Anterior cingulate cortex (tissue), 58 donors: ENCODE data around the gene ELOVL5.
A peak's percentile ranks its signal among the peaks of the same experiment; 100 is the strongest.

ENCODE experiments used
- DNase-seq, 58 donors: peaks; one replicate each; lab custom pipeline; 2025; lab: John Stamatoyannopoulos, UW

ELOVL5 gene

DNA sequence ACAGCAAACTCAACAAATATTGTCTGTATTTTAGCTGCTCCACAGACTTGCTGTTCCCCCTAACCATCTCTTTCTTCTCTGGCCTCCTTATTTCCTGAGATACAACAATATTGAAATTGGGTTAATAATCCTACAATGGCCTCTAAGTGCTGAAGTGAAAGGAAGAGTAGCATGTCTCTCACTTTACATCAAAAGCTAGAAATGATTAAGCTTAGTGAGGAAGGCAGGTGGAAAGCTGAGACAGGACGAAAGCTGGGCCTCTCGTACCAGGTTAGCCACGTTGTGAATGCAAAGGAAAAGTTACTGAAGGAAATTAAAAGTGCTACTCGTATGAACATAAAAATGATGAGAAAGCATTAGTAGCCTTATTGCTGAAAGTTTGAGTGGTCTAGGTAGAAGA lies 63.8 kb downstream of the ELOVL5 start:
- DNase-seq, result no peak

DNA sequence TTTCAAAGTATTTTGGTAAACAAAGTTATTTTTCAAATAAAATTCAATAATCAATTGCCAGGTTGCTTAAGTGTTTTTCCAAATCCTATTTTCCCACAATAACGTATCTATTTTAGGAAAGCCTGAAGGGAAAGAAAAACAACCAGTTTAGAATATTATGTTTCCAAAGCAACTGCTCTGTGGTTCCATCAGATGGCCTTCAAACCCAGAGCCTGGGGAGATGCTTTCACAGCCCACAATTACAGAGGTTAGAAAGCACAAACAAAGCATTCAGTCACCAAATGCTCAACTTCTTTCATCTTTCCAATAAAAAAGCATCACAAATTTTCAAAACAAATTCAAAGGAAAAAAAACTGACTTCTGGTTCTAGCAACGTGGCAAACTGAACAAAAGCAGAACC lies 66.0 kb downstream of the ELOVL5 start:
- peak in 1 of 58 donors; percentile 38 for DNase-seq

DNA sequence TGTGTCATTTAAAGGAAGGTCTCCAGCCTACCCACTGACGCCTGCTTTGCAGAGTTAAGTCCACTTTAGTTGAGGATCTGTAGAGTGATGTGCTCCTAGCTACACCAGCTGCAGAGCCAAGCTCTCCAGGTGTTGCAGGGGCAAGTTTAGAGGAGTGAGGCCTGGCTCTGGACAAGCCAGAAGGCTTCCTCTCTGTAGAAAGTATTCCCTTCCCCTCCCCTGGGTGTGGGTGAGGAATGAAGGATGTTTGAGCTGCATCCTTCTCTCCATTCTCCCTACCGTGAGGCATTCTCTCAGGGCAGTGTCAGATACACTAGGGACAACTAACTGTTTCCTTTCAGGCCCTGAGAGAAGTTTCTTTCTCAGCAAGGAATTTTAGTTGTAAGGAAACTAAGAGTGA lies 66.5 kb downstream of the ELOVL5 start:
- no peak for DNase-seq

DNA sequence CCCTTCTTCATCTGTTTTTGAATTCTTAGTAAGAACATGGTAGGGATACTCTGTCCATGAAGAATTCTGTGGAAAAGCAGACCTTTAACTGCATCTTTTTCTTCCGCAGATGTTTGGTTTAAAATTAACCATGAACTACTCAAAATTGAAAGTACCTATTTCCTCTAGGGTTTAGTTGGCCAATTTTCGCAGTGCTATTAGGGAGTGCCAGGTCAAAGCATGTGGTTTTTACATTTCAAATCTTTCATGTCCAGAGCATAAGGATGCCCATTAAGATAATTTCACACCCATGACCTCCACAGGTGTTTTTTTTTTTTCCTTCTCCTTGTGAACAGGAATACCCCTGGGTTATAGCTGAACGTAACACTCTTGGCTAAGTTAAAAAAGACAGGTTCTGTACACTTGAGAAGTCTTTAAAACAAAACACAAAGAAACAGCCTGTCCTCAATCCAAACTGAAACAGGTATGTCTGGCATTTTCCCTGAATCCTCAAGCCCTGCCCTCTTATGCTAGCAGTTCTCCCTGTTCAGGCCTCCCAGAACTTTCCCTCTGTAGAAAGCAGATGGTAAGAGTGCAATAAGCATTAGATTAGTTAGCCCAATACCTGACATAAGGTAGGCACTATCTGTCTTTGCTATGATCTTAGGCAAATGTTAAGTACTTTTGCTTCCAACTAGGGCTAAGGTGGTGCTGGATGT lies 67.1 kb downstream of the ELOVL5 start:
- DNase-seq, result no peak

DNA sequence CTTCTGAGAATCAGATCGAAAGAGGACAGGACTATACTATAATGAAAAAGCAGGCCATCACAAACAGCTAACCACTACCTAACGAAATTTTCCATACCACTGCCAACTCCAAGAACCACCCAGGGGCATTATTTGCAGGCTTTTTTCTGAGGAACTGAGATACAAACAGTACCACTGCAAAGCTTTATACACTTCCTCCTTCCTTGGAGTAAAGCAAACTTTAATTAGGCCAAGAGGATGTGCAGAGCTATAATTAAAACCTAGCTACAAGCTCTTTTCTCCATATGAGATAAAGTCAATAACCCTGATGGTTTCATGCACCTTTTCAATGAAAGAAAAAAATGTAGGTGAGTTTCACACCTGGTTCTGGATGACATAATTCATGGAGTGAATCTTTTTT lies 68.5 kb downstream of the ELOVL5 start:
- no peak for DNase-seq

DNA sequence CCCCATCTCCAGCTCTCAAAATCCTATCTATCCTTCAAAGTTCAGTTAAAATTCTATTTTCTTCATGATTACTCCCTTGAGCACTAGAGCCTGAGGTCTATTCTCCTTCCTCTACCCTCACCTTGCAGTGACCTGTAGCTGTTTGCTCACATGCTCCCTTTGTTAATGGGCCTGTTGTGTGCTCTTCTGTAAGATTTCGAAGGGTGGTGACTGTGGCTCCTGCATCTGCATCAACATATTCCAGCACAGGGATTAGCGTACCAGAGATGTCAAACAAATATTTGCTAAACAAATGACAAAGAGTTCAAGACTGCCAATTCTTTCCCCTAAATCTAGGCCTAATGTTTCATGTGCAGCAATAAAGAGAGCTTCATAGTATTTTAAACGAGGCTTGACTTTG lies 69.5 kb downstream of the ELOVL5 start:
- no peak for DNase-seq

DNA sequence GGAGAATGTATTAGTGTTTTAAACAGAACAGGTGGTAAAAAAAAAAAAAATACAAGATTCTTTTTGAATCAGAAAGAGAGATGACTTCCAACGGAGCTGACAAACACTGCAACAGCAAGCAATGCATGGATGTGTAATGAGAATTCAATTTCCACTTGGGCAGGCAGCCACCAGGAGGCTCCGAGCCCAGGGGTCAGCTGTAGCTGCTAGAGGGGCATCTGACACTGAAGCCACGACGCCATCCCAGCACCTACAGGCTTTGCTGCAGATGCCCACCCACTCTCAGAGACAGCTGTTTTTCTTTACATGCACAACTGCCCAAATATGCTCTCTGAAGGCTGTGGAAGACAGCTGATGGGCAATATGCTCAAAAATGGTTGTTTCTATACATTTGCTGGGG lies 75.4 kb downstream of the ELOVL5 start:
- no peak for DNase-seq

DNA sequence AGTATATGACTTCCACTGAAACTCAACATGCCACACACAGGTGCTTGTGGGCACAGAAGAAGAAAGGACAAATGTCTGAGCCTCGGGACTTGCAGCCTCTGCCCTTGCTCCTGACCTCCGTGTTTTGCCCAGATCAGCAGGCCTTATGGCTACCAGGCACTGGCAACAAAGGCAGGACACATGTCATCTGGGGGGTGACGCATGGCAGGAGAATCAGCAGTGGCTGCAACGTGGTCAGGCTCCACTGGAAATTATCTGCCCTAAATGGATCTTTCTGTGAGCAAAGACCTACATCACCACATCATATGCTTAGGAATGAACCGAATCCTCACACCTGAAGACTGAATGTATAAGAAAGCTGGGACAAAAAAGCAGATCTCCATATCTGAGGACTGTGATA lies 78.9 kb downstream of the ELOVL5 start:
- peak in 6 of 58 donors; percentile 8 to 13 (median 12) for DNase-seq

DNA sequence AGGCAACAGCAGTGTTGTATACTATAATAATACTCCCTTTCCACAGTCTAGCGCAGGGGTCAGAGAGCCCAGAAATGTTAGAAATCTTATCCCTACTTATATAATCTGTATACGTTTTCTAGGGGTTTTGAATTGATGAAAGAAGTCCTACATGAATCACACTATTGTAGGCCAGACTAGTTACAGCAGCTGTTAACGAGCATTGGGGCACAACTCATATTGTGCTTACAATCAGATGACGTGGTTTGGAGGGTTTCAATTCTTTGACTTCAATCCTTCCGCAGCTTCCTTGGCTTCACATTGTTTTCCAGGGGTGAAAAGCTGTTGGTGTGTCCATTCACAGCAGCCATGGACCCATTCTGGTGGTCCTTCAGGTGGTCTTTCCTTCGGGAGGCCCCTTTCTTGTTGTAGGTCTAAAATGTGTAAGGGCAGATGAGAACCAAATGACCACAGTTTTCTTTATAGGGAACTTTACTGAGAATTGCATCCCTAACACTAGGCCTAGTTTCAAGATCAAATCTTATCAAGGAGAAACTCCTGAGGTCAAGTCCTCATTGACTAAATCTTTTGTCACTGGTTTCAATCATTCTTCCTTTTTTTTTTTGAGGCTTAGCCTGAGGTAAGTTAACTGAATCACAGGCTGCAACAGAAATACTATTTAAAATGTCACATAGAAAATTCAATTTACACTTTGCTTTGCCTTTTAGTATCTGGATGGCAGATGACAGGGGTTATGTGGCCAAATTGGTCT lies 79.7 kb downstream of the ELOVL5 start:
- DNase-seq, result no peak

DNA sequence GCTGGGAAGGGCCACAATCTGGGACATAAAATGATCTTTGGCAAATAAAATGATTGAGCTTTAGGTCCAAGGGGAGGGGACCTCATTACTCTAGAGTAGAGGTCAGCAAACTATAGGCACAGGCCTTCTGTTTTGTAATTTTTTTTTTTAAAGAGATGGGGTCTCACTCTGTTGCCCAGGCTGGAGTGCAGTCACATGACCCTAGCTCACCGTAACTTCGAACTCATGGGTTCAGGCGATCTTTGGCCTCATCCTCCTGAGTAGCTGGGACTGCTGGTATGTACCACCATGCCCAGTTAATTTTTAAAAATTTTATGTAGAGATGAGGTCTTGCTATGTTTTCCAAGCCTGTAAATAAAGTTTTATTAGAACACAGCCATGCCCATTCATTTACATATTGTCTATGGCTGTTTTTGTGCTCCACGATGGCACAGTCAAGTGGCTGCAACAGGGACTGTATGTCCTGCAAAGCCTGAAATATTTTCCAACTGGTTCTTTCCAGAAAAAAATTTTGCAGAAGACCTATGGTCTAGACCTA lies 82.1 kb downstream of the ELOVL5 start:
- DNase-seq, result no peak

DNA sequence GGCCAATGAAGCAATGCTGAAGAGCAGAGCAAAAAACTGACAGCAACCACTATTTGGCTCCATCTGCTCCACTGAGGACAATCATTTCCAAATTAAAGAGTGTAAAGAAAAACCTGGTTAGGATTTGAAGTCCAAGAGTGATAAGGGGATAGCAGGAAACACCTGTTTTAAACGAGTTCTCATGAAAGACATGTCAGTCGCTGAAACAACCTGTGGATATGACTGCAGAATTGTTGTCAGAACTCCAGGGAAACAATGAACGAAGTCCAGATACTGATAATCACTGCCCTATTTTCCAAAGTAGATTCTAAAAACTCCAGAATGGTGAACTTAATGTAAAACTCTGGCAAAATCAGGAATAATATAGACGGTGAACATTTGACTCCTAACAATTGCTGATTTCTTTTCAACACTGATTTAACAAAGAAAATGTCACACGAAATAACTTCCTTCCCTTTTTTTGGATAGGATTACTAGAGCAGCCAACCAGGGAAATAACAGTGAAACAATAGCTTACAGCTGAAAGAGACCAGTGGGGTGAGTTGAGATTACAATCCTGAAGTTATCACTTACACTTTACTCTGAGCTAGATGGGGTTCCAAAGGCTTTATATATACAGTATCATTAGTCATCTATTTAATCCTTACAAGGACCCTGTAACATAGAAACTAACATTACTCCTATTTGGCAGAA lies 83.7 kb downstream of the ELOVL5 start:
- DNase-seq, result no peak

DNA sequence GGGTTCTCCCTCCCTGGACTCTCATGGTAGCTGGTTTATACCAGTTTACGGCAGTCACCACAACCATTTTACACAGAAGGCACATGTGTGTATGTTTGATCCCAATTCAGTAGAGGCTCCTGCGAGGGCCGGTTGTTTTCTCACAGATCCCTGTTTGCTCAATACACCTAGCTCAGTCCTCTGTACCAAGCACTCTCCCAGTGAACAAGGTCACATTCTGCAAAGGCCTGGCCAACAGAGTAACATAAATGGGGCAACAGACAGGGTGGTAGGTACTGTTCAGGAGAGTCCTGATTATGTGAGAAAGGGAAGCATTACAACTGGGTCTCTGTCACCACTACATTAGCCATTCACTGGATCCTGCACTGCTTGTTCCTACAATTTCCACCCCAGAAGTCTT lies 84.4 kb downstream of the ELOVL5 start:
- DNase-seq, result no peak

DNA sequence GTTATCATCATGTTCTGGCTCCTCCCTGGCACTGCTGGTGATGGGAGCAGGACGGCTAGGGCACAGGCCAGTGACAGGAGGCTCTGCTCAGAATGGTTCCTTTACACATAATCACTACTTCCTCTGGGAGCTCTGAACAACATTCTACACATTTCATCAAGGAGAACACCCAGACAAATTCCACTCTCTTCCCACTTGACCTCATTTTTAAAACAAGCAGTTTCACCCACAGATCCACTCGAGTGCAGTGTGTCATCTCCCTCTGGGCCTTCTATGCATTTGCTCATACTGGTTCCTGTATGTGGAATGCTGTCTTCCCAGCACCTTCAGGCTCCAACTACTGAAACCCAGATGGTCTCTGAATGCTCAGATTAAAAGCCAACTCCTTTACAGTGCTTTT lies 84.8 kb downstream of the ELOVL5 start:
- DNase-seq, result no peak

DNA sequence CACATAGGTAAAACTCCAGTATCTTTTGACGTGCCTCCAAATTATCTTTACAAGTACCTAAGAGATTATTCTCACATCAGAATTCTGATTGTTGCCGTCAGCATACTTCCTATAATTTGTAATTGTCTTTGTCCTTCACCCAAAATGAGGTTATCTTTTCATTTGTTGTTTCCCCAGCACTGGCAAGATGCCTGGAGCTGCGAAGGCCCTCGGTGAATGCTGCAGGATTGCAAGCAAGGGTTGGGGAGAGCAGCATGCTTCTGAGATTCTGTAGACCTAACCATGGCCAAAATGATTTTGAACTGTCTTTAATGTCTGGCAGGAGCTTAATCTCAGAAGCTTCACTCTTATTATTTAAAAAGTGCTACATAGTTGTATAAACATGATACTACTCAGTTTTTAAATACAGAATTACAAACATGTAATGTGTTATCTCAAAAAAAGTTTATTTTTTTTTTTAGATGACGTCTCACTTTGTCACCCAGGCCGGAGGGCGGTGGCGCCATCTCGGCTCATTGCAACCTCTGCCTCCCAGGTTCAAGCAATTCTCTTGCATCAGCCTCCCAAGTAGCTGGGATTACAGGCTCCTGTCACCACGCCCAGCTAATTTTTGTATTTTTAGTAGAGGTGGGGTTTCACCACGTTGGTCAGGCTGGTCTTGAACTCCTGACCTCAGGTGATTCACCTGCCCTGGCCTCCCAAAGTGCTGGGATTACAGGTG lies 88.7 kb downstream of the ELOVL5 start:
- no peak for DNase-seq

DNA sequence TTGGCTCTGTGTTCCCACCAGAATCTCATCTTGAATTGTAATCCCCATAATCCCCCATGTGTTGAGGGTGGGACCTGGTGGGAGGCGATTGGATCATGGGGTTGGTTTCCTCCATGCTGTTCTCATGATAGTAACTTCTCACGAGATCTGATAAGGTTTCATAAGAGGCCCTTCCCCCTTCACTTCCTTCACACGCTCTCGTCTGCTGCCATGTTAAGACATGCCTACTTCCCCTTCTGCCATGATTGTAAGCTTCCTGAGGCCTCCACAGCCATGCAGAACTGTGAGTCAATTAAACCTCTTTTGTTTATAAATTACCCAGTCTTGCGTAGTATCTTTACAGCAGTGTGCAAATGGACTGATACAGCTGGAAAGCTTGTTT lies 90.0 kb downstream of the ELOVL5 start:
- DNase-seq, result no peak

DNA sequence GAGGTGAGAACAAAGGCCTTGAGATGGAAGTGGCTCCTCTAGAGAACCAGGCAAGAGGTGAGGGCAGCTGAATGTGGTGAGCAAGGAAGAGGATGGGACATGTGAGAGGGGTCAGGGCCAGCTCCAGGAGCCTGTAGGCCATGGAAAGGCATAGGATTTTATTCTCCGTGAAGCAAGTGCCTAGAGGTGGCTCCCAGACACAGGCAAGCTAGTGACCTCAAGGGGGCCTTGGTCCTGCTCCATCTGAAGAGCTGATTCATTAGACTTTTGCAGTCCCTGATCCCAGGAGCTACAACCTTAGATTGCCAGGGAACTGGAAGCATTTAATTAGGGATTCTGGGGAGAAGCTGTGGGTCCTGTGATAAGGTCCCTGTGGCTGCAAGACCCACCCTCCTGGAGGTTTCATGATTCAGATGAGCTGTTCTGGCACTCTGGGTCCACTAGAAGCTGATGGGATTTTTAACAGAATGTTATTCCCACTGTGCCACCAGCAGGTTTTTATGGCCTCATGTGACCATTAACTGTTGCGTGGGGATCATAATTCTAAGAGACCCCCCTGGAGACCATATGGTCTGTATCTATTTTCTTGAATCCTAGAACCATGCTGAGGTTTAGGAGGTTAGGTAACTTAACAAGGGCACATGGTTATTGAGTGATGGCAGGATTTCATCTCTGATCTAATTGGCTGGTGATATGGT lies 90.5 kb downstream of the ELOVL5 start:
- DNase-seq, result no peak

DNA sequence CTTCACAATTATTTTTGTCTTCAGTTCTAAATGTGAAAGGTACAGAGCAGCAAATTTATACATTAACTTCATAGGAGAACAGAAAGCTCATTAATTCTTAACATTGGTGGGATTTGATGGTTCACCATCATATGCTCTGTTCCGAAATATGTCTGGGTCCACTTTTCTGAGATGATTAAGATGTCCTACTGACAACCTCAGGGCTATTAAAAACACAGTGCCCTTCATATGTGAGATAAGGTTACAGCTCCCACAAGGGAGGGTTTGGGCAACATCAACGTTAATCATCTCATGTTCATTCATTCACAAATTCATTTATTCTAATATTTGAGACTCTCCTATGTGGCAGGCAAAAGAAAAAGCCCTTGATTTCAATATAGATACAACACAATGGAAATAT lies 91.2 kb downstream of the ELOVL5 start:
- DNase-seq, result no peak

DNA sequence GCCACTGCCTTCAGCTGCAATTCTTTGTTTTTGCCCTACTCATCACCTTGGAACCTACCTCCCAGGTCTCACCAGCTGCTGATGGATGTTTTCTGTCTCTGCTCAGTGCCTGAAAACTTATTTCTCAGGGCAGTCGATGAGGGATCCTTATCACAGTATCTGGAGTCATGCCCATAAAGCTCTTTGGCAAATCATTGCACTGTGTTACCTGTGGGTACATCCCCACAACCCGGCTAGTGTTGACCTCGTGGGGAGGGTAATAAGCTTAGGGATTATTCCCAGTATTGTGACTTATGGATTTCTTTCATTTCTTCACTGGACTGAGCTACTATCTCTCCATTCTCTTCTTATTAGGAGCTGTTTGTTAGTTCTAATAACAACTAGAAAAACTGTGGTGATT lies 91.7 kb downstream of the ELOVL5 start:
- DNase-seq, result no peak

DNA sequence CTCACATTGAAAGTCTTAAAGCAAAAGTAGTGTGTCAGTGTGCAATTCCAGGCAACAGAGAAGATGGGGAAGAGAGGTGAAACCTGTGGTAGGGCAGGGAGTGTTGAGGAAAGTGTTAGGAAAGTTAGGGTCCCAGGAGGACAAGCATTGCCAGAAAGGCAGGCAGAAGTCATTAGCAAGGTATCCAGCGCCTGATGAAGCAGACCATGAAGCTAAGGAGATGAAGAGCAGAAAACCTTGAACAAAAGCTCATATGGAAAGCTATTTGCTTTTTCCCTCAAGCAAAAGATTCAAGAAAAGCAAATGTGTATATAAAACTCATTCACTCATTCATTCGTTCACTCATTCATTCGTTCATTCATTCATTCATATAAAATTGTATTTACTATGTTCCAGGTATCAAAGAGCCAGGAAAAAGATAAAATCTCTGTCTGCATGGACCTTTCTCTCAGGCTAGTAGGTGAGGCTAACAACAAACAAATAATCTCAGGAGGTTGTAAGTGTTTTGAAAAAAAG lies 96.5 kb downstream of the ELOVL5 start:
- no peak for DNase-seq
